HG02798 (cell line): Measurements from ENCODE around the gene WWTR1.

ENCODE experiments used
- ATAC-seq: cut with Tn5 transposase; IDR thresholded peaks from one replicate; pipeline ENCODE4 v1.9.1; 2021; ENCODE audit warnings: mild to moderate bottlenecking; ENCODE audit not compliant: unreplicated experiment, poor library complexity

The WWTR1 gene

GRCh38 chr3:149626671-149627070 lies 31.2 kb downstream of the WWTR1 start:
- ATAC-seq: no peak

- ATAC-seq: no peak
These were observed 32.0 kb downstream of the WWTR1 start for GRCh38 chr3:149625795-149626194.

- no peak for ATAC-seq
These were observed 34.0 kb downstream of the WWTR1 start for GRCh38 chr3:149623824-149624223.

- ATAC-seq: peak; percentile 78
These were observed 36.4 kb downstream of the WWTR1 start for GRCh38 chr3:149621218-149622005.

DNA sequence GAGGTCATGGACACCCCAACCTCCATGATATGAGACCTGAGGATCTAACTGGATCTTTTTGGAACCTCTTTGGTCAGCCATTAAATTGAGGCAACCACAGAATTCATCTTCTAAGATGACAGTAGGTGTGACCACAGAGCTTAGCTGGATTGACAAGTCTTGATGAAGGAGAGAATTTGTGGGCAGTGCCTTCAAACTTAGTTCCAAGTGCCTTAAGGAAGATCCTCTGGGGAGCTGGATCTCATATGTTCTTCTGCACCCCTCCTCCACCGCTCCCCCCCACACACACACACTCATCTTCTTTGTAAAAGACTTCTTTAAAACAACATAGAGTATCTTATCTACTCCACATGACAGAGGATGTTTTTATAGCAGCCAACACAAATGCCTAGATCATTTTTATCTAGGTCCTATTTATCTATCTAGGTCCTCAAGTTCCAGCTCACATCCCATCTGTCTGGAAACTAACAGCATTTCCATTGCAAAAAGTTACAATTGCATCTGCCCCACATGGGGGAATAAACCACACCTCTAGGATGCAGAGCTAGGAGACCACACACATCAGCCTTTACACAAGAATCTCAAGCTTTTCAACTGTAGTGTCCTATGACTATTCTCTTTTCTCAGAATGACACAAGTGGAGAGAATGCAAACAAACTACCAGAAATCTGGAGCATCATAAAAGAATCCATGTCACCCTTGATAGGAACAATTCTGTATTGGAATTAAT lies 37.4 kb downstream of the WWTR1 start:
- peak; percentile 67 for ATAC-seq

DNA sequence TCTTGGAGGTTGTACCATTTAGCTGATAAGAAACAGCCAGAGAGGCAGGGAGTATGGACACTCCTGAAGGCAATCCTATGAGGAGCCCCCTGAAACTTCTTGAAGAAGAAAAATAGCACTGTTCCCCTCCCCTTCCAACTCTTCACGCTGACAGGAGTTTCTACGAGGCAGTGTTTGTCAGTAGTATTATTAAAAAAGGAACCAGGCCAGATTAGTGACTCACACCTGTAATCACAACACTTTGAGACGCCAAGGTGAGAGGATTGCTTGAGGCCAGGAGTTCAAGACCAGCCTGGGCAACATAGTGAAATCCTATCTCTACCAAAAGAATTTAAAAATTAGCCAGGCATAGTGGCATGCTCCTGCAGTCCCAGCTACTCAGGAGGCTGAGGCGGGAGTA lies 38.7 kb downstream of the WWTR1 start:
- ATAC-seq: no peak

DNA sequence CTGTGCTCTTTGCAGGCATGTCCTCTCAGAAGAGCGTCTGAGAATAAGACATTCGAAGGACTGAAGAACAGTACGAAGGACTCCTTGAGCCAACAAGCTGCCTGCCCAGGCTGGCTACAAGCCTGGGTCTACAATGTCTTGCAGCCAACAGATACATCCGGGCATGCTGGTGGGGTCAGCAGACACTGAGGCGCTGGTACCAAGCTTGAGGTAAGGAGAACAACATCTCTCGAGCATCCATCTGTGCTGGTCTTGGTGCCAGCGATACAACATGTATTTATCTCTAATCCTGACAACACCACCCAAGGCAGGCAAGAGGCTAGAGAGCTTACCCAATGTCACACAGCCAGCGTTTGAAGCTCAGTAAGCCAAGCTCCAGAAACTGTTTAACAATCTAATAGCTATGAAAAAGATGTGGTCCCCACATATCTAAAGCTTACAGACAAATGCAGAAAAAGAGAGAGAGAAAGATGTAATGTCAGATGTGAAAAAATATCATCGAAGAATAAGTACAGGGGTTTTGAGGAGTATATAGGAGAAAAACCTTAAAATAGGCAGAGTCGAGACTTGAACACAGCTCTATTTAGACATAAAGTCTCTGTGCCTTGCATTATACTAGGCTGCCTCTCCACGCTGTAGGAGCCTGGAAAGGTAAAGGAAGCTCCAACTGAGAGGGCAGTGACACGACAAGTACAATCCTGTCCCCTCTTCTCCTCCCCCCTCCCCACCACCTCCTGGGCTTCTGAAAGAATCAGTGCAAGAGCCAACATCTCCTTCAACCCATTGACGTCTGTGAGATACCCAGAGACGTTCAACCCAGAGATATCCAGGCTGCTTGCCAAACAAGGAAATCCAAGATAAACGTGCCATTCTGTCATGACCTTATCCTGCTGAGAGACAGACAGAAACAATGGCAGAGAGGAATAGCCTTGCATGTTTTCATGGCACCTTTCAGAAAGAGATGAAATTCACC lies 39.4 kb downstream of the WWTR1 start:
- no peak for ATAC-seq

- ATAC-seq: no peak
These were observed 42.0 kb downstream of the WWTR1 start for GRCh38 chr3:149615731-149616221.

DNA sequence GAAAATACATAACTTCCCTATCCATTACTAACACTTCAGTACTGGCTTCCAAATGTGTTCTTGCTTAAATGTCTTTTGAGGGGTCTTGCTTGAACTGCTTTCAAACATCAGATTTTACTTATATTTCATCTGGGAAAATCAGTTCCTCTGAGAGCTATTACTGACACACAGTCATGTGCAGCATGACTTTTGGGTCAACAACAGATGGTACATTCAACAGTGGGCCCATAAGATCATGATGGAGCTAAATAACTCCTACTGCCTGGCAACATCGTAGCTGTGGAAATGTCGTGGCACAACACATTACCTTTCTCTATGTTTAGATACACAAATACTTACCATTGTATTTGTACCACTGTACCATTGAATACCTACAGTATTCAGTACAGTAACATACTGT lies 43.8 kb downstream of the WWTR1 start:
- no peak for ATAC-seq

- ATAC-seq: no peak
These were observed 45.4 kb downstream of the WWTR1 start for GRCh38 chr3:149612456-149612855.

DNA sequence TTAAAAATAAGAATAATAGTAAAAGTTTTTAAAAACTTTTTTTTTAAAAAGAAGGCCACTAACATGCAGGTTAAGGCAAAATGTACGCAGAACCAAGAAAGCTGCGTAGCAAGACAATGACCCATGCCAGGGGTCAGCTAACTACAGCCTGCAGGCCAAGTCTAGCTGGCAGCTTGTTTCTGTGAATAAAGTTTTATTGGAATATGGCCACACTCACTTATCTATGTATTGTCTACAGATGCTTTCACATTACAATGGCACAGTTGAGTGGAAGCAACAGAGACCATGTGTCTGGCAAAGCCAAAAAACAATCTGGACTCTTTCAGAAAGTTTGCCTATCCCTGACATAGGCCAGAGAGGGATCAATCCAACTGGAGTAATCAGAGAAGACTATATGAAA lies 46.7 kb downstream of the WWTR1 start:
- ATAC-seq: no peak

DNA sequence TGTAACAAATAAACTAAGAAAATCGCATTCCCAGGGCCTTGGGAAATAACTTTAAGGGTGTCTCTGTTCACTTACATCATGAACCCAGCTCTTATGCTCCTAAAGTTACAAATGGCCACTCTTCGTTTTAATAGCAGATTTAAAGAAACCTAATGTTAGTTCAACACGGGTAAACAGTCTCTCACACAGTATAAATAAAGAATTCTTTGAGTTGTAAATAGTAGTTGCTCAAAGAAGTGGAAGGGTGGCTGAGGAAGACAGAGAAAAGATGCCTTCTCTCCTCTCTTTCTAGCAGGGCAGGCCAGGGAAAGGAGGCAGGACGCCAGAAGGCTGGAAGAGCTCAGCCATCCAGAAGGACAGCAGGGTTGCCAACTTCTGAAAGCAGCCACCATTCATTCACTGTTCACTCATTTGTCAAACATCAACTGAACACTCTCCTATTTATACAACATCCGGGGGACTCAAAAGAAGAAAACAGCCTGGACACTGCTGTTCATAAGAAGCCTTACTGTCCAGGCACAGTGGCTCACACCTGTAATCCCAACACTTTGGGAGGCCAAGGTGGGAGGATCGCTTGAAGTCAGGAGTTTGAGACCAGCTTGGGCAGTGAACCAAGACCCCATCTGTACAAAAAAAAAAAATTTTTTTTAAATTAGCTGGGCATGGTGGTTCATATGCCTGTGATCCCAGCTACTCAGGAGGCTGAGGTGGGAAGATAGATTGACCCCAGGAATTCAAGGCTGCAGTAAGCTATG lies 47.3 kb downstream of the WWTR1 start:
- ATAC-seq: no peak

GRCh38 chr3:149609595-149609994 lies 48.2 kb downstream of the WWTR1 start:
- ATAC-seq: peak; percentile 95

- no peak for ATAC-seq
These were observed 48.8 kb downstream of the WWTR1 start for GRCh38 chr3:149608987-149609386.

DNA sequence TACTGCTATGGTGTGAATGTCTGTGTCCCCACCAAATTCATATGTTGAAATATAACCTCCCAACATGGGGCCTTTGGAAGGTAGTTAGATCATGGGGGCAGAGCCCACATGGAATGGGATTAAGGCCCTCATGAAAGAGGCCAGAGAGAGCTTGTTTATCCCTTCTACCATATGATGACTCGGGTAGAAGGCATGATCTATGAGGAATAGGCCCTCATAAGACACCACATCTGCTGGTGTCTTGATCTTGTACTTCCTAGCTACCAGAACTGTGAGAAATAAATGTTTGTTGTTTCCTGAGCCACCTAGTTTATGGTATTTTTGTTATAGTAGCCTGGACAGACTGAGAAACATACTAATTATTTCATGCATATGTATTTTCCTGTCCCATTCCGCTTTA lies 51.9 kb downstream of the WWTR1 start:
- no peak for ATAC-seq

GRCh38 chr3:149604125-149604875 lies 53.5 kb downstream of the WWTR1 start:
- no peak for ATAC-seq

- ATAC-seq: no peak
These were observed 54.4 kb downstream of the WWTR1 start for GRCh38 chr3:149603126-149604074.

DNA sequence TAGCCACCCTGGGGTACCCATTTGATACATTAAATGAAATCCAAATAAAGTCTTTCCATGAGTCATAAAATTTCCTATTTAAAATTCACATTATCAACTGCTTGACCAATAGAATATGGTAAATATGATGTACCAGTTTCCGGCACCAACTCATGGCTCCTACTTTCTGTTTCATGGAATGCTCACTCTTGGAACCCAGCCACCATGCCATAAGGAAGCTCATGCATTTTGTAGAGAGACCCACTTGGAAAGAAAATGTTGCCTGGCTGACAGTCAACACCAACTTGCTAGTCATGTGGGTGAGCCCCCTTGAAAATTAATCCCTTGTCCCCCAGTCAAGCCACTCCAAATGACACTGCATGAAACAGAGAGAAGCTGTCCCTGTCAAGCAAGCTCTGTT lies 57.2 kb downstream of the WWTR1 start:
- ATAC-seq: no peak
